ENCODE measurements around the gene CAPN9.

CAPN9 gene

GRCh38 chr1:230833511-230833910 is 86.3 kb downstream of the CAPN9 start:
- peaks cover 11% of the 10 kb centered on the region; the same call in 1 of the 2 replicates for H3K27me3 ChIP-seq (ENCODE audit: insufficient read depth, low read length)
- no peaks in the 10 kb centered on the region for H3K79me2 ChIP-seq (ENCODE audit: insufficient read depth, low read length)
- H3K4me3 ChIP-seq (ENCODE audit: low read depth, low read length, poor library complexity, severe bottlenecking): no peak overlapping the region
- no peak overlapping the region for H3K4me2 ChIP-seq (ENCODE audit: low read length)
- no peaks in the 10 kb centered on the region for H4K20me1 ChIP-seq (ENCODE audit: insufficient read depth, low read length)
- no peaks in the 10 kb centered on the region for H3K36me3 ChIP-seq (ENCODE audit: insufficient read depth, low read length)
- H3K27ac ChIP-seq (ENCODE audit: low read depth, low read length, poor library complexity, severe bottlenecking): no peak overlapping the region
- no peak overlapping the region for H2AFZ ChIP-seq (ENCODE audit: low read length)
- no peaks in the 10 kb centered on the region for H3K9me2 ChIP-seq (ENCODE audit: low read depth, low read length)
- no peak overlapping the region for H3K9ac ChIP-seq (ENCODE audit: low read length)
- H3K4me1 ChIP-seq (ENCODE audit: insufficient read depth, low read length, severe bottlenecking): no peaks in the 10 kb centered on the region
- H3F3A ChIP-seq (ENCODE audit: insufficient read depth, low read length): no peaks in the 10 kb centered on the region
- H3K9me3 ChIP-seq (ENCODE audit: low read length): no peaks in the 10 kb centered on the region
- no peak for TF ChIP-seq EZH2 (IDR thresholded peaks at IDR 0.05; ENCODE audit: borderline replicate concordance, low read length)
- no peak for TF ChIP-seq CTCF (IDR thresholded peaks at IDR 0.05; ENCODE audit: low read length)

GRCh38 chr1:230834292-230834691 is 87.1 kb downstream of the CAPN9 start:
- Histone ChIP-seq H3K27ac (ENCODE audit: low read depth, low read length, poor library complexity, severe bottlenecking) (no peak overlapping the region), H4K20me1 (ENCODE audit: insufficient read depth, low read length) (no peaks in the 10 kb centered on the region), H2AFZ (ENCODE audit: low read length) (no peak overlapping the region), H3K4me2 (ENCODE audit: low read length) (no peak overlapping the region), H3K79me2 (ENCODE audit: insufficient read depth, low read length) (no peaks in the 10 kb centered on the region), H3K9me3 (ENCODE audit: low read length) (no peaks in the 10 kb centered on the region), H3F3A (ENCODE audit: insufficient read depth, low read length) (no peaks in the 10 kb centered on the region), H3K9ac (ENCODE audit: low read length) (no peak overlapping the region), H3K4me1 (ENCODE audit: insufficient read depth, low read length, severe bottlenecking) (no peaks in the 10 kb centered on the region), H3K4me3 (ENCODE audit: low read depth, low read length, poor library complexity, severe bottlenecking) (no peak overlapping the region), H3K36me3 (ENCODE audit: insufficient read depth, low read length) (no peaks in the 10 kb centered on the region), H3K27me3 (ENCODE audit: insufficient read depth, low read length) (peaks cover 11% of the 10 kb centered on the region; the same call in 1 of the 2 replicates), H3K9me2 (ENCODE audit: low read depth, low read length) (no peaks in the 10 kb centered on the region)
- no peak for TF ChIP-seq EZH2 (IDR thresholded peaks at IDR 0.05; ENCODE audit: borderline replicate concordance, low read length)
- no peak for TF ChIP-seq CTCF (IDR thresholded peaks at IDR 0.05; ENCODE audit: low read length)

GRCh38 chr1:230836347-230836746 is 89.2 kb downstream of the CAPN9 start:
- H3F3A ChIP-seq (ENCODE audit: insufficient read depth, low read length): no peaks in the 10 kb centered on the region
- H3K9me3 ChIP-seq (ENCODE audit: low read length): no peaks in the 10 kb centered on the region
- no peak overlapping the region for H3K4me3 ChIP-seq (ENCODE audit: low read depth, low read length, poor library complexity, severe bottlenecking)
- no peak overlapping the region for H3K27ac ChIP-seq (ENCODE audit: low read depth, low read length, poor library complexity, severe bottlenecking)
- H3K4me1 ChIP-seq (ENCODE audit: insufficient read depth, low read length, severe bottlenecking): no peaks in the 10 kb centered on the region
- H3K27me3 ChIP-seq (ENCODE audit: insufficient read depth, low read length): peaks cover 11% of the 10 kb centered on the region; the same call in 1 of the 2 replicates
- H3K79me2 ChIP-seq (ENCODE audit: insufficient read depth, low read length): no peaks in the 10 kb centered on the region
- TF ChIP-seq EZH2 (IDR thresholded peaks at IDR 0.05; ENCODE audit: borderline replicate concordance, low read length) (no peak), CTCF (IDR thresholded peaks at IDR 0.05; ENCODE audit: low read length) (no peak)
- H3K9me2 ChIP-seq (ENCODE audit: low read depth, low read length): no peaks in the 10 kb centered on the region
- no peak overlapping the region for H2AFZ ChIP-seq (ENCODE audit: low read length)
- H3K9ac ChIP-seq (ENCODE audit: low read length): no peak overlapping the region
- no peaks in the 10 kb centered on the region for H4K20me1 ChIP-seq (ENCODE audit: insufficient read depth, low read length)
- H3K4me2 ChIP-seq (ENCODE audit: low read length): no peak overlapping the region
- H3K36me3 ChIP-seq (ENCODE audit: insufficient read depth, low read length): no peaks in the 10 kb centered on the region

Data from OCI-LY1 (cell line).